NCI-H2196 treated with DMSO at 0.1 percent for 48 hours (cell line): Measurements from ENCODE around the gene SLC12A8.

Source experiments
- DNase-seq: peaks from one replicate; lab custom pipeline; 2025; ENCODE audit not compliant: unreplicated experiment; lab: John Stamatoyannopoulos, UW

The SLC12A8 gene

GRCh38 chr3:125212509-125213363 is at the start of gene SLC12A8:
SLC12A8 (minus strand) TSS chr3:125212748; CDS start chr3:125211349, 1,399 bp downstream.
- no peak for DNase-seq

- DNase-seq = no peak
Observed at GRCh38 chr3:125262161-125262560, 49.6 kb upstream of the SLC12A8 start.

- DNase-seq = no peak
Observed at GRCh38 chr3:125261031-125261430, 48.5 kb upstream of the SLC12A8 start.

GRCh38 chr3:125260158-125260557 is 47.6 kb upstream of the SLC12A8 start:
- no peak for DNase-seq

- no peak for DNase-seq
Observed at GRCh38 chr3:125257536-125257935, 45.0 kb upstream of the SLC12A8 start.

- DNase-seq = no peak
Observed at GRCh38 chr3:125256675-125257074, 44.1 kb upstream of the SLC12A8 start.

GRCh38 chr3:125250973-125251372 is 38.4 kb upstream of the SLC12A8 start:
- DNase-seq = no peak

GRCh38 chr3:125246237-125246636 is 33.7 kb upstream of the SLC12A8 start:
- DNase-seq = no peak

GRCh38 chr3:125245521-125245920 is 33.0 kb upstream of the SLC12A8 start:
- DNase-seq = no peak

- DNase-seq = no peak
Observed at GRCh38 chr3:125240496-125240895, 27.9 kb upstream of the SLC12A8 start.

- DNase-seq = no peak
Observed at GRCh38 chr3:125239266-125239665, 26.7 kb upstream of the SLC12A8 start.

- DNase-seq = no peak
Observed at GRCh38 chr3:125238759-125239158, 26.2 kb upstream of the SLC12A8 start.

- no peak for DNase-seq
Observed at GRCh38 chr3:125236331-125236903, 23.9 kb upstream of the SLC12A8 start.

GRCh38 chr3:125234831-125235230 is 22.3 kb upstream of the SLC12A8 start:
- no peak for DNase-seq

GRCh38 chr3:125232401-125232800 is 19.9 kb upstream of the SLC12A8 start:
- no peak for DNase-seq

GRCh38 chr3:125231895-125232294 is 19.3 kb upstream of the SLC12A8 start:
- no peak for DNase-seq

GRCh38 chr3:125229707-125230106 is 17.2 kb upstream of the SLC12A8 start:
- DNase-seq = no peak

GRCh38 chr3:125229168-125229567 is 16.6 kb upstream of the SLC12A8 start:
- DNase-seq = no peak

- DNase-seq = no peak
Observed at GRCh38 chr3:125221831-125222230, 9.3 kb upstream of the SLC12A8 start.

GRCh38 chr3:125220727-125221429 is 8.3 kb upstream of the SLC12A8 start:
- no peak for DNase-seq

- DNase-seq = no peak
Observed at GRCh38 chr3:125220183-125220582, 7.6 kb upstream of the SLC12A8 start.

- no peak for DNase-seq
Observed at GRCh38 chr3:125219261-125219701, 6.7 kb upstream of the SLC12A8 start.
